ENCODE measurements around the gene CFAP221.

Gene CFAP221

GRCh38 chr2:119513832-119514231, 30.4 kb upstream of the CFAP221 start:
- no peak overlapping the region for H3K4me3 ChIP-seq (replicated peaks; ENCODE audit: low read depth, low read length)
- TF ChIP-seq, protein P1, sequence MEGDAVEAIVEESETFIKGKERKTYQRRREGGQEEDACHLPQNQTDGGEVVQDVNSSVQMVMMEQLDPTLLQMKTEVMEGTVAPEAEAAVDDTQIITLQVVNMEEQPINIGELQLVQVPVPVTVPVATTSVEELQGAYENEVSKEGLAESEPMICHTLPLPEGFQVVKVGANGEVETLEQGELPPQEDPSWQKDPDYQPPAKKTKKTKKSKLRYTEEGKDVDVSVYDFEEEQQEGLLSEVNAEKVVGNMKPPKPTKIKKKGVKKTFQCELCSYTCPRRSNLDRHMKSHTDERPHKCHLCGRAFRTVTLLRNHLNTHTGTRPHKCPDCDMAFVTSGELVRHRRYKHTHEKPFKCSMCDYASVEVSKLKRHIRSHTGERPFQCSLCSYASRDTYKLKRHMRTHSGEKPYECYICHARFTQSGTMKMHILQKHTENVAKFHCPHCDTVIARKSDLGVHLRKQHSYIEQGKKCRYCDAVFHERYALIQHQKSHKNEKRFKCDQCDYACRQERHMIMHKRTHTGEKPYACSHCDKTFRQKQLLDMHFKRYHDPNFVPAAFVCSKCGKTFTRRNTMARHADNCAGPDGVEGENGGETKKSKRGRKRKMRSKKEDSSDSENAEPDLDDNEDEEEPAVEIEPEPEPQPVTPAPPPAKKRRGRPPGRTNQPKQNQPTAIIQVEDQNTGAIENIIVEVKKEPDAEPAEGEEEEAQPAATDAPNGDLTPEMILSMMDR (IDR thresholded peaks at IDR 0.05; ENCODE audit: low read depth, low read length, missing control alignments): no peak
- DNase-seq (ENCODE audit: extremely low read depth, low read depth): no peak

DNA sequence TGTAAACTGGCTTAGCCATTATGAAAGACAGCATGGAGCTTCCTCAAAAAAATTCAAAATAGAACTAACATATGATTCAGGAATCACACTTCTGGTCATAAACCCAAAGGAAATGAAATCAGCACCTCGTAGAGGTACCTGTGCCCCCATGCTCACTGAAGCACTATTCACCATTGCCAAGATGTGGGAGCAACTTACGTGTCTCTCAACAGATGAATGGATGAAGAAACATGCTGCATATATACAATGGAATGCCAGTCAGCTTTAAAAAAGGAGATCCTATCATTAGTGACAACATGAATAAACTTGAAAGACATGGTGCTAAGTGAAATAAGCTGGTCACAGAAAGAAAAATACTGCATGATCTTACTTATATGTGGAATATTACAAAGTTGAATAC, 28.1 kb upstream of the CFAP221 start:
- TF ChIP-seq, protein P1 (IDR thresholded peaks at IDR 0.05; ENCODE audit: low read depth, low read length, missing control alignments): no peak
- H3K4me3 ChIP-seq (replicated peaks; ENCODE audit: low read depth, low read length): no peak overlapping the region
- DNase-seq (ENCODE audit: extremely low read depth, low read depth): no peak

GRCh38 chr2:119517433-119517832, 26.8 kb upstream of the CFAP221 start:
- no peak for DNase-seq (ENCODE audit: extremely low read depth, low read depth)
- H3K4me3 ChIP-seq (replicated peaks; ENCODE audit: low read depth, low read length): no peak overlapping the region
- TF ChIP-seq, protein P1 (IDR thresholded peaks at IDR 0.05; ENCODE audit: low read depth, low read length, missing control alignments): peak; percentile 82

GRCh38 chr2:119518401-119519056, 25.7 kb upstream of the CFAP221 start:
- no peak for DNase-seq (ENCODE audit: extremely low read depth, low read depth)
- TF ChIP-seq, protein P1 (IDR thresholded peaks at IDR 0.05; ENCODE audit: low read depth, low read length, missing control alignments): no peak
- no peak overlapping the region for H3K4me3 ChIP-seq (replicated peaks; ENCODE audit: low read depth, low read length)

DNA sequence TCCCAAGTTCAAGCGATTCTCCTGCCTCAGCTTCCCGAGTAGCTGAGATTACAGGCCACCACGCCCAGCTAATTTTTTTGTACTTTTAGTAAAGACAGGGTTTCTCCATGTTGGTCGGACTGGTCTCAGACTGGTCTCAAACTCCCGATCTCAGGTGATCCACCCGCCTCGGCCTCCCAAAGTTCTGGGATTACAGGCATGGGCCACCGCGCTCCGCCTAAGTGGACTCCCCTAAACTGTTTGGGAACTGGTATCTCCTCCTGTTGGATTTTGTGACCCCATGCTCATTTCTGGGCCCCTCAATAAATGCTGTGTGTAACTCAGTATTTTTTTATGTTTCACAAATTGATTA, 25.2 kb upstream of the CFAP221 start:
- no peak for DNase-seq (ENCODE audit: extremely low read depth, low read depth)
- no peak overlapping the region for H3K4me3 ChIP-seq (replicated peaks; ENCODE audit: low read depth, low read length)
- TF ChIP-seq, protein P1 (IDR thresholded peaks at IDR 0.05; ENCODE audit: low read depth, low read length, missing control alignments): no peak

- TF ChIP-seq, protein P1 (IDR thresholded peaks at IDR 0.05; ENCODE audit: low read depth, low read length, missing control alignments): no peak
- no peak overlapping the region for H3K4me3 ChIP-seq (replicated peaks; ENCODE audit: low read depth, low read length)
- DNase-seq (ENCODE audit: extremely low read depth, low read depth): no peak
Observed at GRCh38 chr2:119520696-119521432, 23.4 kb upstream of the CFAP221 start.
